ENCODE measurements around the gene SEMA4F.

Gene SEMA4F

DNA sequence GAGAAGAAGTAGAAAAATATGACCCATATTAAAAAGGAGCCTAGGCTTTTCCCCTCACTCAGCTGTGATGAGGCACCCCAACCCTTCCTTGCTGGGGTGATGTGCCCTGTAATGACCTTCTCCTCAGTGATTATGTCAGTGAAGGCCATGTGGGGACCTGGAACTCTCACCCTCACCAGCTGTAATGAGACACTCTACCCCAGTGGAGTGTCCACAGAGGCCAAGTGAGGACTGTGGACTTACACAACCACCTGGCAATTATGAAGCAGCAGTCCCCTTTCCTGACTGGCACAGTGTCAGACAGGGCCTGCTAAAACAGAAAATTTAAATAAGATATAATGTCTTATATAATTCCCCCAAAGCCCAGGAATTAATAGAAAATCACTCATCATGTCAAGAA, 54.2 kb downstream of the SEMA4F start:
- no peak for DNase-seq

DNA sequence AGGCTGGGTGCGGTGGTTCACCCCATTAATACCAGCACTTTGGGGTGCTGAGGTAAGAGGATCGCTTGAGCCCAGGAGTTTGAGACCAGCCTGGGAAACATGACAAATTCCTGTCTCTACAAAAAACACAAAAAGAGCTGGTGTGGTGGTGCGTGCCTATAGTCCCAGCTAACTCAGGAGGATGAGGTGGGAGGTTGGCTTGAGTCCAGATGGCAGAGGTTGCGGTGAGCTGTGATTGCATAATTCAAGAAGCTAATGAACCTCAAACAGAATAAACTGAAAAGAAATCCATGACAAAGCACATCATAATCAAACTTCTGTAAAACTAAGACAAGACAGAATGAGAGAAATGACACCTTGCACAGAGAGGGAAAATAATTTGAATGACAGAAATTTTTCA, 54.8 kb downstream of the SEMA4F start:
- no peak for DNase-seq

DNA sequence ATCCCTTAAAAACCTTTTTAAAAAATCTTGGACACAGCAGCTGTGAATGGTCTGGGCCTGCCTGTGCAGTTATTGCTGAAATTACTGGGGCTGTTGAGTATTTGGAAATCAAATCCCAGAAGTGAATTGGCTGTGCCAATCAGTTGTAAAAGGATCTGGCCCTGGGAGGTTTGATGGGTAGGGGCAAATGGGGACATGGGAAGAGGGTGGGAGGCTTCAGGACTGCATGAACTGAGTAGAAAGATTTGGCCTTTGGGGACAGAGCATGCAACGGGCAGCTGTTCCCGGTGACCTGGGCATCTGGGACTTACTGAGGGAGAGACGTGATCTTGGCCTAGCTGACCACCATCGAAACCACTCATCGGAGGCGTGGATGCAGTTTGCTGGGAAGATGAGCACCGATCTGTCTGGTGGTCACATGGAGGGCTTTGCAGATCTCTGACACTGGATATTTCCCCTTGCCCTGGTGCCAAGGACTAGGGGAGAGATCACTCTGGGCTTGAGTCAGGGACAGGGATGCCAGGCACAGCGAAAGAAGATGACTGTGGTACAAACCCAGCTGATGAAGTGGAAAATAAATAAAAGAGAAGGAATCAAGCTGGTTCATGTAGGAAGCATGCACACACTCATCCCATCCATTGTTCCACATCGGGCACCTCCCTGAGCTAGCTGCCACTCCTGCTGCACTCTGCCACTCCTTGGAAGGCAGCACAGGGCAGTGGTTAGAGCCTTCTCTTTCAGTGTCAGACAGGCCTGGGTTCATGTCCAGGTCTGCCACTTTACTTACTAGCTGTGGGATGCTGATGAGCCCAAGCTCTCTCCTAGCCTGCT, 58.4 kb downstream of the SEMA4F start:
- DNase-seq: no peak

DNA sequence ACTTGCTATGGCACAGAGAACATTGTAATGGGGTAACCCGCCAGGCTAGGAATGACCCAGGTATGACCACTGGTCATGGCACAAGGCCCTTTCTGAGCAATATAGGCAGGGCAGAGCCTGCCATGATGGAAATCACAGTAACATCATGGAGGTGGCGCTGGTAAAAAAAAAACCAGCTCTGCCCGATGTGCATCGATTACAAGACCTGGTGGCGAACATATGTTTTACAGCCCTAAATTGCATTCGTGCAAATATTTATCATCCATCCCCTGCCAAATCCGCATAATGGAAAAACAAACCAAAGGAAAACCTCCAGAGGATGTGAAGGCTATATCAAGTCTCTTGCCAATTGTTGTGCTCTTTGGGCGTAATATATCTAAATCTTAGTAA, 60.6 kb downstream of the SEMA4F start:
- DNase-seq: no peak

DNA sequence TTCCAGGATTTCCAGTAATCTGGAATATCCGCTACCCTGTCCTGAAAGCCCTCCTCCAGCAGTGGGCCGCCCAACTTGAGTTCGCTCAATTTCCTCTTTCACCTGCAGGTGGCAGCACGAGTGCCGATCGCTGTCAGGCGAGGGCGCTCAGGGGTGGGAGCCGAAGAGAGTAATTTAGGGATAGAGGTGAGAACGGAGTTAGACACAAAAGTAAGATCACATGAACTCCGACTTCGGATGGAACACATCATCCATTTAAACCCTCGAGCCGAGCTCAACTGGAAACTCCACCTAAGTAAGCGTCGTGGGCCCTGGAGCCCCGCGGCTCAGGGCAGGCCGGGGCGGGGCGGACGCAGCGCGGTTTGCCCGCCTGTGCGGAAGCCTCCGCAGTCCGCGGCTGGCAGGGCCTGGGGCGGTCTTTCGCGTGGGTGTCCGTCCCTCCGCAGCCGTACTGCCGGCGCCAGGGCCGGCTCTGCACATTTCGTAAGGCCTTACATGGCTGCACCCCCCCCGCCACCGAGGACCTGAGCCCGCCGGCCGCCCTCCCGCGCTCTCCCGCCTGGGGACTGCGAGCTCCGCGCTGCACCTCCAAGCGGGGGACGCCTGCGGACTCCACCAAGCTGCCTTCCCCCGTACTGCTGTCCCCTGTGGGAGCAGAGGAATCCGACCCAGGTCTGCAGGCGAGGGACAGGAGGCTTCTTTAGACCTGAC, 61.2 kb downstream of the SEMA4F start:
- peak; percentile 81 for DNase-seq

DNA sequence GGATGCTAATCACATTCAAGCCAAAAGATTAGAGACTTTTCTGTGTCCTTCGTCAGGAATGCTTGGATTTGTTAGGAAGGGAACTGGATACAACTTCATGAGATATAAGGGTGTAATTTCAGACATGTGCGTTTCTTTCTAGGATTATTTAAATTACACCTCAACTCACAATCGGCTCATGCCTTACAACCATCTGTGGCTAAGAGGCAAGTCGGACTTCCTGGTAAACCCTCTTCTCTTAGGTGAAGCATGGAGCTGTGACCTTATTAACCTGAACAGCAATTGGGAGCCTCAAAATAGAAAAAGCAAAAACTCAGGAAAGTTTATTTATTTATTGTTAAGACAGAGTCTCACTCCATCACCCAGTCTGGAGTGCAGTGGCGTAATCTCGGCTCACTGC, 61.8 kb downstream of the SEMA4F start:
- DNase-seq: no peak

DNA sequence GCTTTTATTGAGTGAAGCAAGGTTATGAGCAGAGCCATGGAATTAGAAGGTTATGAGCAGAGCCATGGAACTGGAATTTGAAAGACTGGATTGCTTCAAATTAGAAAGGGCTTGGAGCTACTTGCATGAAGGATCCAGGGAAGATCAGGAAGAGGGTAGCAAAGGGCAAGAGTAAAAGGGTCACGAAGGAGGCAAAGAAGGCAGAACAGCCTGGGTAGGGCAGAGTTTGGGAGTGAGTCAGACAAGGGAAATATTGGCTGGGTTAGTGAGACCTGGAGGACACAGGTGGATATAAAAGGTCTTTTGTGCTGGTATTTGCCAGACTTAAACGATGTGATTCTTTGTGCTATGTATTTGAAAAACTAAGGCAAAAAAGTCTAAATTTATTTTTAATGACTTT, 65.0 kb downstream of the SEMA4F start:
- no peak for DNase-seq

DNA sequence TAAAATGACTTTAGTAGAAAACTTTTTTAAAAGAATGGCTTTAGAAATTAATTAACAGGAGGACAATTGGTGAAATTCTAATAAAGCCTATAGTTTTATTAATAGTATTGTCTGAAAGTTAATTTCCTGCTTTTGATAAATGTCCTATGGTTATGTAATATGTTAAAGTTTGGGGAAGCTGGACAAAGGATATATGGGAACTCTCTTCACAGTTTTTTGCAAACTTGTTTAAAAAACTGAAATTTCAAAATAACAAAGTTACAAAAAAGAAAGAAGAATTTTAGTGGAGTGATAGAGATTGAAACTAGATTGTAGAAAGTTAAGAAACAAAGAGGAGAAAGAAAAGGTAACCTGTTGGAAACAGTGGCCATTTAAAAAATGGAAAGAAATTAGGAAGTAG, 67.3 kb downstream of the SEMA4F start:
- DNase-seq: no peak

DNA sequence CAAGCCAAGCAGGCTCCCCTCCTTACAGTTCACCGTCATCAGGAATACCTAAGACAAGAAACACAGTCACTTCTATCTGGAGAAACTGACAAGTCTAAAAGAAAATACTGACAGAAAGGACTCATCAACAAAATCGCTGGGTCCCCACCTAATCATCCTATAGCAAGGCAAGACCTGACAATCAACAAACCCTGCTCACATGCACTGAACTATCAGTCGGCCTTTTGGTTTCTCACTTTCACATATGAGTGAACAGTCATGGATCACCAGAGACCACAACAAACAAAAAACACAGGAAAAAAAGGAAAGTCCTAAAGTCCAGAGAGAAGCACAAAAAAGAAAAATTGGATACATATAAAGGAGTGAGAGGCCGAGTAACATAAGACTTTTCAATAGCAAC, 70.4 kb downstream of the SEMA4F start:
- DNase-seq: no peak

DNA sequence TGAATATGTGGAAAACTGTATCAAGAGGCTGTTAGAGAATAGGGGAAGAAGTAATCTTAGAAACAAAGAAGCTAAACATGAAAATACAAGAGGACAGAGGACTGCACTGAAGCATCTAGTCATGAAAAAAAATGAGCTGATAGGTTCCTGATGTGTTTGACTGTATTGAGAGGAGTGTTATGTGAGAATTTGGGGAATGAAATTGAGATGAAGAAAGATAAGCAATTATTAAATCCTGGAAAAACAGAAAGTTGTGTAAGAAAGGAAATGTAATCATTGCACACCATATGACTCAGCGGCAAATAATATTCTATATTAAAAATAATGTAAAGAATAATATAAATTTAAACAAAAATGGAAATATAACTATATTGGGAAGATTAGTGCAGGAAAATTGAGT, 71.2 kb downstream of the SEMA4F start:
- no peak for DNase-seq

DNA sequence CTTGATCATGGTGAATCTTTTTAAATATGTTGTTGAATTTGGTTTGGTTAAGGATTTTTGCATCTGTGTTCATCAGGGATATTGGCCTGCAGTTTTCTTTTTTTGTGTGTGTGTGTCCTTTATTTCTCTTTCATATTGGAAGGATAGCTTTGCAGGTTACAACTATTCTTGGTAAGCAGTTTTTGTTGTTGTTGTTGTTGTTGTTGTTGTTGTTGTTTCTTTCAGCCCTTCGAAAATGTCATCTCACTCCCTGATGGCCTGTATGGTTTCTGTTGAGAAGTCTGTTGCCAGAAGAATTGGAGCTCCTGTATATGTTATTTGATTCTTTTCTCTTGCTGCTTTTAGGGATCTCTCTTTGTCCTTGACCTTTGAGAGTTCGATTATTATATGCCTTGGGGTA, 74.8 kb downstream of the SEMA4F start:
- no peak for DNase-seq

DNA sequence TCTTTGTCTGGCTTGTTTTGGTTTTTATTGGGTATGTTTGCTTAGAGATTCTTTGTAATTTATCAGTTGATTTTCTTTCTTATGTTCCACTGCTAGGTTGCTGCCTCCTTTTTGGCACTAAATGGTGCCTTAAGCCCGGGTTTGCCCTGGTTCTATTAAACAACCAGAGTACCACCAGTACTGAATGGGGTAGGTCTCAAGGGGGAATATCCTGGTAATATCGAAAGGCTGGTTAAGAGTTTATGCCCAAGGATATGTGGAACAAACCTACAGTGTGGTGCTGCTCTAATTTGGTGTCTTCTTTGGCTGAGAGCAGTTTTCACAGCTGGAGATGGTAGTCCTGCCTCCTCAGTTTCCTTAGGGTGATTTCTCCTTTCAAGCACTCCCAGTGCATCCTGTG, 76.5 kb downstream of the SEMA4F start:
- no peak for DNase-seq
